Peyer's patch (tissue), 4 donors: Measurements from ENCODE around the gene RPS8.

Experiments
- POLR2A ChIP-seq, 2 donors: fragments of 450-650 bp; IDR thresholded peaks; one replicate each; pipeline ENCODE4 v1.5.1; 2017; ENCODE audit warnings: antibody characterized with exemption in 2 of 2, mild to moderate bottlenecking in 2 of 2, moderate library complexity in 2 of 2
- TF ChIP-seq, protein P1 (sequence below), 6 experiments: fragments of 450-650 bp in 4 of 6; fragments of 200-600 bp in 2 of 6; sonication (generic) in 1 of 6; IDR thresholded peaks; one replicate each; pipeline ENCODE4 v1.5.1; 2017 to 2019; ENCODE audit warnings: antibody characterized with exemption in 6 of 6, mild to moderate bottlenecking in 3 of 6, moderate library complexity in 1 of 6

DNA sequence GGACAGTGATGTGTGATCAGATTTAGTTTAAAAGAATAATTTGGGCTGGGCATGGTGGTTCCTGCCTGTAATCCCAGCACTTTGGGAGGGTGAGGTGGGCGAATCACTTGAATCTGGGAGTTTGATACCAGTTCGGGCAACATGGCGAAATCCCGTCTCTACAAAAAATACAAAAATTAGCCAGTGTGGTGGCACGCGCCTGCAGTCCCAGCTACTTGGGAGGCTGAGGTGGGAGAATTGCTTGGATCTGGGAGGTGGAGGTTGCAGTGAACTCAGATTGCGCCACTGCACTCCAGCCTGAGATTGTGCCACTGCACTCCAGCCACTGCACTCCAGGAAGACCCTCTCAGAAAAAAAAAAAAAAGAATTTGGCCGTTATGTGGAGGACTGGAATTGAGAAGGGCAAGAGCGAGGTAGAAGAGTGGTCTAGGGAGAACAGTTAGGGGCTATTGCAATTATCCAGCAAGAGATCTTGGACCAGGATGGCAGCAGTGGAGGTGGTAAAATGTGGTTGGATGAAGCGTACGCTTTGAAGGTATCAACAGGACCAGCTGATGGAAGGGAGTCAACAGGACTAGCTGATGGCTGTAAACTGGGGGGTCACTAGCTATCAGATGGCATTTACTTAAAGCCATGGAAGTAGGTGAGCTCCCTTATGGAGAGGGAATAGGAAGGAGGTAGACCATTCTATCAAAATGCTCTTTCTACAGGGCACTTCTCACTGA, 42.6 kb downstream of the RPS8 start:
- TF ChIP-seq, protein P1, sequence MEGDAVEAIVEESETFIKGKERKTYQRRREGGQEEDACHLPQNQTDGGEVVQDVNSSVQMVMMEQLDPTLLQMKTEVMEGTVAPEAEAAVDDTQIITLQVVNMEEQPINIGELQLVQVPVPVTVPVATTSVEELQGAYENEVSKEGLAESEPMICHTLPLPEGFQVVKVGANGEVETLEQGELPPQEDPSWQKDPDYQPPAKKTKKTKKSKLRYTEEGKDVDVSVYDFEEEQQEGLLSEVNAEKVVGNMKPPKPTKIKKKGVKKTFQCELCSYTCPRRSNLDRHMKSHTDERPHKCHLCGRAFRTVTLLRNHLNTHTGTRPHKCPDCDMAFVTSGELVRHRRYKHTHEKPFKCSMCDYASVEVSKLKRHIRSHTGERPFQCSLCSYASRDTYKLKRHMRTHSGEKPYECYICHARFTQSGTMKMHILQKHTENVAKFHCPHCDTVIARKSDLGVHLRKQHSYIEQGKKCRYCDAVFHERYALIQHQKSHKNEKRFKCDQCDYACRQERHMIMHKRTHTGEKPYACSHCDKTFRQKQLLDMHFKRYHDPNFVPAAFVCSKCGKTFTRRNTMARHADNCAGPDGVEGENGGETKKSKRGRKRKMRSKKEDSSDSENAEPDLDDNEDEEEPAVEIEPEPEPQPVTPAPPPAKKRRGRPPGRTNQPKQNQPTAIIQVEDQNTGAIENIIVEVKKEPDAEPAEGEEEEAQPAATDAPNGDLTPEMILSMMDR (IDR thresholded peaks at IDR 0.05): no peak
- no peak for TF ChIP-seq POLR2A (IDR thresholded peaks at IDR 0.05)
